Stomach smooth muscle (tissue), 2 donors: Measurements from ENCODE around the gene FGD3.

Source experiments
- H3K27ac ChIP-seq: one replicate; pipeline ENCODE4 v1.7.0; 2013; ENCODE audit warnings: mild to moderate bottlenecking, low read length, inconsistent platforms
- H3K27me3 ChIP-seq, 2 donors: one replicate each; pipeline ENCODE4 v1.7.0; 2013; ENCODE audit warnings: low read length in 2 of 2; ENCODE audit not compliant: insufficient read depth in 2 of 2, control insufficient read depth in 1 of 2
- H3K36me3 ChIP-seq, 2 donors: one replicate each; pipeline ENCODE4 v1.7.0; 2013; ENCODE audit warnings: low read length in 2 of 2; ENCODE audit not compliant: control insufficient read depth in 2 of 2, insufficient read depth in 2 of 2
- H3K4me1 ChIP-seq: one replicate; pipeline ENCODE4 v1.7.0; 2013; ENCODE audit warnings: low read length; ENCODE audit not compliant: control insufficient read depth, insufficient read depth
- H3K4me3 ChIP-seq, 2 donors: one replicate each; pipeline ENCODE4 v1.7.0; 2013; ENCODE audit warnings: low read length in 2 of 2
- H3K9ac ChIP-seq, 2 donors: one replicate each; pipeline ENCODE4 v1.7.0; 2013; ENCODE audit warnings: low read length in 2 of 2, mild to moderate bottlenecking in 1 of 2
- H3K9me3 ChIP-seq, 2 donors: one replicate each; pipeline ENCODE4 v1.7.0; 2013; ENCODE audit warnings: low read length in 2 of 2; ENCODE audit not compliant: control insufficient read depth in 2 of 2
- donor health status: healthy.
- donor health status: Pancreatic carcinoma.

The FGD3 gene

DNA sequence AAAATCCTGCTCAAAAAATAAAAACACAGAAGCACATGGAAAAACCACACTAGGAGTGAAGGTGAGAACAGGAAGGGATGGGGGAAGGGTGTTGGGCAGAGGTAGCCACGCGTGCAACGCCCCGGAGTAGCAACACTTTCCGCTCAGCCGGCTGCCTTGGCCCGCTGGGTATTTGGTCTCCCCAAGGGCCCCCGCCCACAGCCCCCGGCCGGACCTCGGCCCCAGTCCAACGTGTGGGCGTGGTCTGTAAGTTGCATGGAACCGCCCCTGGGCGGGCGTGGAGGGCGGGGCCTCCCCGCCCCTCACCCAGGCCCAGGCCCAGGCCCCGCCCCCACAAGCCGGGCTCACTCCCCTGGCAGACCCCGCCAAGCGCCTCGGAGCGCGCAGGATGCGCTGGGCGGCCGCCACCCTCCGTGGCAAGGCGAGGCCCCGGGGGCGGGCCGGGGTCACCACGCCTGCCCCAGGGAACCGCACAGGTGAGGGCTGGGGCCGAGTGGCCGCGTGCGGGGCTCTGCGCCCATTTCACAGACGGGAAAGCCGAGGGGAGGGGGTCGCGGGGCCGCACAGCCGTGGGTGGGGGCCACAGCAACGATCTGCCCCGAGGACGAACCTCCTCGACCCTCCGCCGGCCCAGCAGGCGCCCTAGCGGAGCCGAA, 111.2 kb downstream of the FGD3 start, which contains the start of gene SUSD3:
Gene SUSD3, plus strand, starts transcription at position 347 of the 656 bp plus-strand sequence. Its CDS starts 42 bp downstream, at position 389.
- Histone ChIP-seq H3K36me3 (no peaks in the 10 kb centered on the region), H3K4me1 (peaks cover 7% of the 10 kb centered on the region), H3K27ac (no peak within 1 kb of the TSS), H3K9me3 (no peaks in the 10 kb centered on the region), H3K9ac (no peak within 1 kb of the TSS), H3K4me3 (peak within 1 kb of the TSS in 1 of 2 donors; percentile 60), H3K27me3 (peaks cover 5 to 6% of the 10 kb centered on the region in 2 donors)

- Histone ChIP-seq H3K9me3 (no peaks in the 10 kb centered on the region), H3K4me3 (peak overlapping the region in 1 of 2 donors; percentile 60), H3K9ac (no peak overlapping the region)
Observed at GRCh38 chr9:93059011-93059714, 111.8 kb downstream of the FGD3 start.

GRCh38 chr9:93059715-93060578, 112.6 kb downstream of the FGD3 start:
- no peak overlapping the region for H3K27ac ChIP-seq
- peaks cover 5 to 6% of the 10 kb centered on the region in 2 donors for H3K27me3 ChIP-seq
- no peaks in the 10 kb centered on the region for H3K36me3 ChIP-seq
- H3K4me3 ChIP-seq: peak overlapping the region in 1 of 2 donors; percentile 60
- no peaks in the 10 kb centered on the region for H3K9me3 ChIP-seq
- H3K9ac ChIP-seq: no peak overlapping the region
- H3K4me1 ChIP-seq: peaks cover 7% of the 10 kb centered on the region

More at GRCh38 chr9:93059011-93059714, 111.8 kb downstream of the FGD3 start:
- H3K36me3 ChIP-seq: no peaks in the 10 kb centered on the region
- H3K27ac ChIP-seq: no peak overlapping the region
- H3K4me1 ChIP-seq: peaks cover 7% of the 10 kb centered on the region
- peaks cover 5 to 6% of the 10 kb centered on the region in 2 donors for H3K27me3 ChIP-seq

DNA sequence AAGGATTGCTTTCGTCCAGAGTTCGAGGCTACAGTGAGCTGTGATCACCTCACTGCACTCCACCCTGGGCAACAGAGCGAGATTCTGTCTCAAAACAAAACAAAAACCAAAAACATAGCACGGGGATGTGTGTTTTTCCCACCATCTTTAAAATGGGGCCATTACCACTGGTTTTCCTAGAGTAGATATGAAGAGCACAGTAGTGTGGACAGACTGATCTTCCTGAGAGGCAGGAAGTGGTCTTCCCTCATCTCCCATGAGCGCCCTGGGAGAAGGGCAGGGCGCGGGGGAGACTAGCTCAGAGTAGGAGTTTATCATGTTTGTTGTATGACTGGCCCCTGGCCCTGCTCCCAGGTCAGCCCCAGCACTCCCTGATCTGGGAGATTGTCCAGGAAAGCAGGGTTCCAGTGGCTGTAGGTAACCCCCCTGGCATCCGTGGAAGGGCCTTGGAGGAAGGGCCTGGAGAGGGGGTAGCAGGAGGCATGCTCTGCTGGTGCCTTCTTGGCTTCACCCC, 113.5 kb downstream of the FGD3 start:
- no peak overlapping the region for H3K27ac ChIP-seq
- H3K4me1 ChIP-seq: peaks cover 7% of the 10 kb centered on the region
- H3K9me3 ChIP-seq: no peaks in the 10 kb centered on the region
- H3K9ac ChIP-seq: no peak overlapping the region
- no peaks in the 10 kb centered on the region for H3K36me3 ChIP-seq
- no peak overlapping the region for H3K4me3 ChIP-seq
- H3K27me3 ChIP-seq: peaks cover 5 to 6% of the 10 kb centered on the region in 2 donors

- H3K36me3 ChIP-seq: no peaks in the 10 kb centered on the region
- H3K27me3 ChIP-seq: peaks cover 5 to 6% of the 10 kb centered on the region in 2 donors
- no peak overlapping the region for H3K4me3 ChIP-seq
- no peak overlapping the region for H3K9ac ChIP-seq
- peaks cover 7% of the 10 kb centered on the region for H3K4me1 ChIP-seq
- H3K9me3 ChIP-seq: no peaks in the 10 kb centered on the region
- H3K27ac ChIP-seq: no peak overlapping the region
Observed at GRCh38 chr9:93061260-93061751, 114.0 kb downstream of the FGD3 start.

GRCh38 chr9:93061791-93062763, 114.8 kb downstream of the FGD3 start:
- H3K4me3 ChIP-seq: no peak overlapping the region
- H3K9ac ChIP-seq: no peak overlapping the region
- H3K9me3 ChIP-seq: no peaks in the 10 kb centered on the region
- H3K4me1 ChIP-seq: peaks cover 7% of the 10 kb centered on the region
- H3K27me3 ChIP-seq: peaks cover 5 to 6% of the 10 kb centered on the region in 2 donors
- H3K27ac ChIP-seq: no peak overlapping the region
- H3K36me3 ChIP-seq: no peaks in the 10 kb centered on the region

GRCh38 chr9:93064392-93065134, 117.2 kb downstream of the FGD3 start:
- H3K27me3 ChIP-seq: peaks cover 0 to 6% of the 10 kb centered on the region in 2 donors
- H3K4me3 ChIP-seq: no peak overlapping the region
- H3K9me3 ChIP-seq: no peaks in the 10 kb centered on the region
- no peaks in the 10 kb centered on the region for H3K4me1 ChIP-seq
- H3K36me3 ChIP-seq: no peaks in the 10 kb centered on the region
- no peak overlapping the region for H3K9ac ChIP-seq
- H3K27ac ChIP-seq: no peak overlapping the region

GRCh38 chr9:93065135-93065720, 117.9 kb downstream of the FGD3 start:
- Histone ChIP-seq H3K4me3 (no peak overlapping the region), H3K4me1 (no peaks in the 10 kb centered on the region), H3K27ac (no peak overlapping the region), H3K27me3 (peaks cover 0 to 6% of the 10 kb centered on the region in 2 donors), H3K9ac (no peak overlapping the region), H3K9me3 (no peaks in the 10 kb centered on the region), H3K36me3 (no peaks in the 10 kb centered on the region)
